K562 treated with DMSO at 1 percent for 4 hours (cell line): ENCODE data around the gene ACVRL1. TPM values are rescaled to one million over a fixed set of nuclear protein-coding genes. Genes with fewer than 3 reads are reported as not detected.

Source experiments
- total RNA-seq: library from RNA; unstranded; fragments of 300-600 nt; gene quantifications from 2 replicates; pipeline ENCODE4 v1.2.3, GENCODE V29; 2022; ENCODE audit not compliant: insufficient read depth

The ACVRL1 gene
- 7.9 and 8.3 TPM in 2 replicates for total RNA-seq

GRCh38 chr12:51907083-51907855 lies at the start of gene ACVRL1:
Gene ACVRL1 (plus strand): TSS chr12:51907504. CDS start chr12:51912475, 4,971 bp downstream.

GRCh38 chr12:51887476-51888315 lies 19.6 kb upstream of the ACVRL1 start, which contains the start of gene ANKRD33:
Gene ANKRD33 (plus strand): TSS chr12:51888103. CDS start chr12:51888187, 84 bp downstream.

GRCh38 chr12:51951199-51951842 lies 44.0 kb downstream of the ACVRL1 start, which contains the start of gene ACVR1B:
Gene ACVR1B (plus strand): TSS chr12:51951699. CDS start chr12:51951744, 45 bp downstream.

Other genes starting within 250 kb of the ACVRL1 start
- gene FIGNL2, start 58.8 kb upstream of the ACVRL1 start, total RNA-seq: not detected in 2 replicates
- 1.8 and 4.4 TPM in 2 replicates for gene ANKRD33, start 19.4 kb upstream of the ACVRL1 start, total RNA-seq
- 6.7 and 10.8 TPM in 2 replicates for gene ACVR1B, start 44.2 kb downstream of the ACVRL1 start, total RNA-seq
- 7.1 and 7.2 TPM in 2 replicates for gene TAMALIN, start 99.4 kb downstream of the ACVRL1 start, total RNA-seq
- gene NR4A1, start 143.9 kb downstream of the ACVRL1 start, total RNA-seq: 3.6 and 5.1 TPM in 2 replicates
- 66.9 and 68.5 TPM in 2 replicates for gene ATG101, start 162.5 kb downstream of the ACVRL1 start, total RNA-seq
- not detected in 2 replicates for gene SMIM41, start 172.2 kb downstream of the ACVRL1 start, total RNA-seq